ENCODE measurements around the gene CETP. TPM values are rescaled to one million over a fixed set of nuclear protein-coding genes. Genes with fewer than 3 reads are reported as not detected.
A peak's percentile ranks its signal among the peaks of the same experiment; 100 is the strongest.

The CETP gene
- total RNA-seq, 1 donor from 2014 or later: 1.1 TPM

DNA sequence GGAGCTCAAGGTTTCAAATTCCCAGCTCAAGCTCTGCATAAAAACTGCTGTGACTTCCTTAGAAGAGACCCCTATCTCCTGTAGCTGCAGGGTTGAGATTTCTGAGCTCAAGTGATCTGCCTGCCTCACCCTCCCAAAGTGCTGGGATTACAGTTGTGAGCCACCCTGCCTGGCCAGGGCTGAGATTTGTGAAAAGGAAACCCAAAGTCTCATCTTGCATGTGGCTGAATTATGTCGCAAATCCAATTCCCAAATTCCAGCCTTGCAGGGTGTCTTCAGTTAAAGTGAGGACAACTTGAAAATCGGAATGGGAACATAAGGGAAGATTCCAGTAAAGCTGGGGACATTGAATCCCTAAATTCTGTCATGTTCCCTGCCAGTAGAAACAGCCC lies 14.2 kb upstream of the CETP start:
- intact Hi-C loops (cut with DNase I): no loop called here
- H3K4me3 ChIP-seq: no peak overlapping the region
- no peak overlapping the region for H3K27ac ChIP-seq
- ATAC-seq (no peak), DNase-seq (no peak)
- TF ChIP-seq, protein P1, sequence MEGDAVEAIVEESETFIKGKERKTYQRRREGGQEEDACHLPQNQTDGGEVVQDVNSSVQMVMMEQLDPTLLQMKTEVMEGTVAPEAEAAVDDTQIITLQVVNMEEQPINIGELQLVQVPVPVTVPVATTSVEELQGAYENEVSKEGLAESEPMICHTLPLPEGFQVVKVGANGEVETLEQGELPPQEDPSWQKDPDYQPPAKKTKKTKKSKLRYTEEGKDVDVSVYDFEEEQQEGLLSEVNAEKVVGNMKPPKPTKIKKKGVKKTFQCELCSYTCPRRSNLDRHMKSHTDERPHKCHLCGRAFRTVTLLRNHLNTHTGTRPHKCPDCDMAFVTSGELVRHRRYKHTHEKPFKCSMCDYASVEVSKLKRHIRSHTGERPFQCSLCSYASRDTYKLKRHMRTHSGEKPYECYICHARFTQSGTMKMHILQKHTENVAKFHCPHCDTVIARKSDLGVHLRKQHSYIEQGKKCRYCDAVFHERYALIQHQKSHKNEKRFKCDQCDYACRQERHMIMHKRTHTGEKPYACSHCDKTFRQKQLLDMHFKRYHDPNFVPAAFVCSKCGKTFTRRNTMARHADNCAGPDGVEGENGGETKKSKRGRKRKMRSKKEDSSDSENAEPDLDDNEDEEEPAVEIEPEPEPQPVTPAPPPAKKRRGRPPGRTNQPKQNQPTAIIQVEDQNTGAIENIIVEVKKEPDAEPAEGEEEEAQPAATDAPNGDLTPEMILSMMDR (IDR thresholded peaks at IDR 0.05): no peak
- no peaks in the 10 kb centered on the region for H3K9me3 ChIP-seq
- H3K27me3 ChIP-seq (ENCODE audit: low read depth): no peaks in the 10 kb centered on the region
- peaks cover 45% of the 10 kb centered on the region for H3K36me3 ChIP-seq
- peaks cover 36% of the 10 kb centered on the region for H3K4me1 ChIP-seq

DNA sequence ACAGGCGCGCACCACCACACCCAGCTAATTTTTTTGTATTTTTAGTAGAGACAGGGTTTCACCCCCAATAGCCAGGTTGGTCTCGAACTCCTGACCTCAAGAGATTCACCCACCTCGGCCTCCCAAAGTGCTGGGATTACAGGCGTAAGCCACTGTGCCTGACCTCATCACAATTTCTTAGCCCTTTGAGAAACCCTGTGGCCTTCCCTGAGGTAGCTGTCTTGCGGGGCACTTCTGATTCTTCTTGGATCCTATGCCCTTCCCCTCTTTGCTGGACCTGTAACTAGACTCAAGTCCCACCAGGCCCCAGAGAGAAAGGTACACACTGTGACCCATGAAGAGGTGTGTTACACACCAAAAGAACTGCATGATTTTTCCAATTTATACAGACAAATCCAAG lies 13.5 kb upstream of the CETP start:
- DNase-seq (no peak), ATAC-seq (no peak)
- no peaks in the 10 kb centered on the region for H3K9me3 ChIP-seq
- no peaks in the 10 kb centered on the region for H3K27me3 ChIP-seq (ENCODE audit: low read depth)
- TF ChIP-seq, protein P1 (IDR thresholded peaks at IDR 0.05): no peak
- intact Hi-C loops (cut with DNase I): no loop called here
- H3K36me3 ChIP-seq: peaks cover 39% of the 10 kb centered on the region
- H3K27ac ChIP-seq: no peak overlapping the region
- H3K4me1 ChIP-seq: peaks cover 33% of the 10 kb centered on the region
- H3K4me3 ChIP-seq: no peak overlapping the region

DNA sequence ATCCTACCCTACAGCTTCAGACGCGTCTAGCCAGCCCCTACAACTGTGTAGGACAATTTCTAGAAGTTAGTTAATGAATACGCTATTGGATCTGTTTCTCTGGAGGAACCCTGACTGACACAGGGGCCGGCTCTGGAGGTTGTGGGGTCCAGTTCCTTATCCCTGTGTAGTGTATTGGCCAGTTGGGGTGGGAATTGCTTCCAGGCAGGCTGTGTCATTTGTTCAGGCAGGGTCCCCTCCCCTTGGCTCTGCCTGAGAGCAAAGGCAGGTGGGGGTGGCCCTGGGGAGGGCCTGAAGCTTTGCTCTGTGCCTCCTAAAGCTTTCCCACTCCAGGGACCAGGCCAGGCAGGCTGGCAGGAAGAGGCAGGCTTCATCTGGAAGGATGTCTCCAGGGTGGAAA lies 11.7 kb upstream of the CETP start:
- no peak for ATAC-seq
- intact Hi-C loops (cut with DNase I): no loop called here

DNA sequence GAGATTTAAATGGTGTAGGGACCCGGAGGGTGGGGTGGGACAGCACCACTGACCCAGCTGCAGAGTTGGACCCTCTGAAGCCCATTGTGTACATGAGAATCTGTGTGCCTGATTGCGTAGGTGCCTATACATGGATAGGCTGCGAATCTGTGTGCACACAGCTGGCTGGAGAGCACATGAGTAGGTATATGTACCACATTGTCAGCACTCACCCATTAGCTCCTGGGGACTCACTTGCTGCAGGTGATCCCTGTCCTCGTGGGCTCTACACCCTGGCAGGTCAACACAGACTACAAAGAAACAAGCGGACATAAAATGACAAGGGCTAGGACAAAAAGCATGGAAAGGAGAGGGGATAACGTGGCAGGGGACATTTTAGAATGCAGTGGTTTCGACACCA lies 11.3 kb upstream of the CETP start:
- Histone ChIP-seq H3K36me3 (peaks cover 17% of the 10 kb centered on the region), H3K27me3 (ENCODE audit: low read depth) (no peaks in the 10 kb centered on the region), H3K4me1 (peaks cover 25% of the 10 kb centered on the region), H3K27ac (no peak overlapping the region), H3K9me3 (no peaks in the 10 kb centered on the region), H3K4me3 (no peak overlapping the region)
- intact Hi-C loops (cut with DNase I): no loop called here
- no peak for DNase-seq
- ATAC-seq: no peak
- TF ChIP-seq, protein P1 (IDR thresholded peaks at IDR 0.05): no peak

More for the DNA sequence above, 11.7 kb upstream of the CETP start:
- Histone ChIP-seq H3K27me3 (ENCODE audit: low read depth) (no peaks in the 10 kb centered on the region), H3K4me3 (no peak overlapping the region), H3K9me3 (no peaks in the 10 kb centered on the region), H3K27ac (no peak overlapping the region), H3K36me3 (peaks cover 21% of the 10 kb centered on the region), H3K4me1 (peaks cover 29% of the 10 kb centered on the region)
- TF ChIP-seq, protein P1 (IDR thresholded peaks at IDR 0.05): no peak
- no peak for DNase-seq

DNA sequence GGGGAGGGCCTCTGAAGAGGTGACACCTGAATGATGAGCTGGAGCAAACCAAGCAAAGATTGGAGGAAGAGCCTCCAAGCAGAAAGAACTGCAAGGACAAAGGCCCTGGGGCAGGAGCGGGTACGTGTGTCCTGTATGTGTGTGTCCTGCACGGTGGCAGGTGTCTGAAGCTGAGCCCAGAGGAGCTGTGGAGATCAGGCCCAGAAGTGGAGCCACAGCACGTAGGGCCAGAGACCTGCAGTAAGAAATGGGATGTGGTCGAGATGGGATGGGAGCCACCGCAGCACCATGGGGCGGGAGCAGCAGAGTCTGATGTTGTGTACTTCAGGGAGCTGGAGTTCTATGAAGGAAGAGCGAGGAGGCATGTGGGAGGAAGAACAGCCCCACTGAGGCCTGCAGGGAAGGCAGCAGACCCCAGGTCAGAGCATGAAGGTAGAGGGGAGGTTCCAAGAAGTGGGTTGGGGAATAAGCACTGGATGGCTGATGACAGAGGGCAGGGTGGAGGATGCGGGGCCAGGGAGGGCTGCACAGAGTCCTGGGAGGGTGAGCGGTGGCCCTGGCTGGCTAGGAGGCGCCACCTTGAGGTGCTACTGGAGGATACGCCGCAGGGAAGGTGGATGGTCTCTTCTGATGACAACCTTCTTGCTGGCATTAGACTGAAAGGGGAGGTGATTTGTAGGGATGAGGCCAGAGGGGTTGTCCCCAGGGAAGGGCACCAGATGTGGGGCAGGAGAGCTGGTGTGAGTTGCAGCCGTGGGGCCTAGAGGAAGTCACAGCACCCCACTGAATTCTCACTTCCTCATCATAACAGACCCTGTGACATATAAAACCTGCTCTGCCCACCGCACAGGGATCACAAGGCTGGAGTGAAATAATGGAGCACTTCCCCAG lies 10.6 kb upstream of the CETP start:
- TF ChIP-seq, protein P1 (IDR thresholded peaks at IDR 0.05): peak; percentile 65
- H3K27ac ChIP-seq: no peak overlapping the region
- ATAC-seq: peak; percentile 79 to 83
- intact Hi-C loops (cut with DNase I): no loop called here
- peaks cover 21% of the 10 kb centered on the region for H3K4me1 ChIP-seq
- DNase-seq: peak; percentile 71
- no peaks in the 10 kb centered on the region for H3K9me3 ChIP-seq
- H3K36me3 ChIP-seq: peaks cover 12% of the 10 kb centered on the region
- no peaks in the 10 kb centered on the region for H3K27me3 ChIP-seq (ENCODE audit: low read depth)
- no peak overlapping the region for H3K4me3 ChIP-seq

Measured in lower lobe of right lung (tissue), 2 donors.